Heart right ventricle (tissue), 16 donors: ENCODE measurements around the gene ACOT13. TPM values are rescaled to one million over a fixed set of nuclear protein-coding genes. Genes with fewer than 3 reads are reported as not detected.

Experiments used
- ATAC-seq, 8 donors: fragments of 200-7000 bp; cut with Tn5 transposase; one replicate each; pipeline ENCODE4 v1.9.1; 2020; ENCODE audit warnings: mild to moderate bottlenecking in 8 of 8, moderate library complexity in 8 of 8, moderate number of reproducible peaks in 1 of 8
- DNase-seq, 2 donors: peaks; one replicate each; pipeline ENCODE4 v3.0.0-alpha.2; 2020
- H3K27ac ChIP-seq, 10 donors: fragments of 200-600 bp; sonication (generic) in 2 of 10; one replicate each; pipeline versions ENCODE4 v1.5.0 to v1.8.0; 2020 to 2022; ENCODE audit warnings: mild to moderate bottlenecking in 3 of 10
- H3K27me3 ChIP-seq, 7 donors: fragments of 200-600 bp; one replicate each; pipeline ENCODE4 v1.8.0; 2021 to 2022; ENCODE audit warnings: mild to moderate bottlenecking in 2 of 7
- H3K36me3 ChIP-seq, 9 donors: fragments of 200-600 bp; sonication (generic) in 1 of 9; one replicate each; pipeline versions ENCODE4 v1.5.0 to v1.8.0; 2020 to 2022; ENCODE audit warnings: mild to moderate bottlenecking in 2 of 9
- H3K4me1 ChIP-seq, 9 donors: fragments of 200-600 bp; sonication (generic) in 1 of 9; one replicate each; pipeline versions ENCODE4 v1.5.0 to v1.8.0; 2020 to 2022; ENCODE audit warnings: mild to moderate bottlenecking in 4 of 9
- H3K4me3 ChIP-seq, 10 donors: fragments of 200-600 bp; sonication (generic) in 2 of 10; one replicate each; pipeline versions ENCODE4 v1.5.0 to v1.8.0; 2020 to 2022; ENCODE audit warnings: mild to moderate bottlenecking in 7 of 10, moderate library complexity in 2 of 10
- H3K9me3 ChIP-seq, 11 donors: fragments of 200-600 bp in 10 of 11; sonication (generic) in 2 of 11; one replicate each; pipeline versions ENCODE4 v1.5.0 to v1.8.0; 2013 to 2022; ENCODE audit warnings: mild to moderate bottlenecking in 2 of 11, control low read depth in 1 of 11, moderate library complexity in 1 of 11
- CTCF ChIP-seq, 9 donors: fragments of 200-600 bp; sonication (generic) in 2 of 9; IDR thresholded peaks; one replicate each; pipeline versions ENCODE4 v1.5.0 to v1.8.0; 2021 to 2022; ENCODE audit warnings: antibody characterized with exemption in 9 of 9, mild to moderate bottlenecking in 5 of 9, moderate library complexity in 1 of 9
- WGBS, 2 donors: extraction: QIAGEN DNeasy Blood & Tissue Kit; methylation state at CpG; one replicate each; pipeline ENCODE4 v1.1.7; 2013; ENCODE audit warnings: inconsistent platforms in 1 of 2; 5-methylcytosine and 5-hydroxymethylcytosine counted together
- intact Hi-C, 10 donors: fragments of 100-400 bp; cut with DNase I; formaldehyde crosslinking; loops; one replicate each; pipeline versions ENCODE4 v1.11.1 to v1.14.2; 2022
- polyA plus RNA-seq, 2 donors: library from polyadenylated mRNA; stranded (reverse); fragments of 200-250 nt; gene quantifications; one replicate each; pipeline ENCODE4 v1.2.3, GENCODE V29; 2013
- total RNA-seq, 10 donors: library from RNA; stranded (reverse); fragmentation: NEBNext Ultra II Directional in 3 of 10; extraction: Animal tissue kit (Norgen Biotek cat#: 25700) in 3 of 10; gene quantifications; one replicate each; pipeline versions ENCODE4 v1.2.1 to v1.2.4, GENCODE V29; 2021 to 2023
- donor health status: Arrhythmogenic right ventricular cardiomyopathy.
- donor health status: ischemic (EF 13 %, LVEDD 7.1; RV severe dilation, severe dysfunction).
- donor health status: healthy with polysubstance abuse.
- donor health status: DM: no; HTN: yes; CAD: no.
- donor health status: DM: no; HTN: no; CAD: no.
- donor health status: ischemic (EF 25% LVEDD 6.9; RV normal size, moderate dysfunction).
- donor health status: ischemic (EF 25% LVEDD 5.7; RV mildly dilated, moderate dysfunction).
- donor health status: healthy.
- donor health status: DM: yes; HTN: yes; CAD: no.
- donor health status: Ischemic cardiomyopathy.
- donor health status: ischemic (EF 35%, LVEDD 5.7; RV mildly dilated, moderate dysfunction).
- donor health status: nonischemic (EF 11% LVEDD 7.7; RV severe dilation, severe dysfunction).
- donor health status: DM: yes; HTN: yes; CAD: no.
- donor health status: PGD.
- donor health status: ischemic (EF 29% LVEDD 5.4; RV normal size, mild dysfunction).
- donor health status: nonischemic (EF 23%, LVEDD 6.1; RV moderate dilation, normal function).

ACOT13 gene
- total and polyA plus RNA-seq, 12 donors: 38.2 to 241 (median 56.1) TPM

- intact Hi-C loops: no loop called here
- no peaks in the 10 kb centered on the region for H3K27me3 ChIP-seq
- peaks cover 0 to 6% (median 4%) of the 10 kb centered on the region in 9 donors for H3K4me1 ChIP-seq
- no peak overlapping the region for H3K27ac ChIP-seq
- H3K9me3 ChIP-seq: no peaks in the 10 kb centered on the region
- ATAC-seq: no peak
- WGBS, 2 donors: 86 to 90% methylated on average over 7 of the region's 7 CpGs
- no peak overlapping the region for H3K4me3 ChIP-seq
- TF ChIP-seq CTCF (IDR thresholded peaks at IDR 0.05): no peak
- no peaks in the 10 kb centered on the region for H3K36me3 ChIP-seq
- no peak for DNase-seq
Measured at GRCh38 chr6:24680582-24680981, 13.7 kb downstream of the ACOT13 start.

- H3K36me3 ChIP-seq: peaks cover 0 to 18% (median 3%) of the 10 kb centered on the region in 9 donors
- no peaks in the 10 kb centered on the region for H3K9me3 ChIP-seq
- no peak overlapping the region for H3K4me3 ChIP-seq
- no peak for ATAC-seq
- DNase-seq: no peak
- intact Hi-C loops: no loop called here
- H3K27ac ChIP-seq: no peak overlapping the region
- no peaks in the 10 kb centered on the region for H3K27me3 ChIP-seq
- WGBS, 2 donors: 74 to 75% methylated on average over 12 of the region's 12 CpGs
- peaks cover 0 to 6% (median 4%) of the 10 kb centered on the region in 9 donors for H3K4me1 ChIP-seq
- no peak for TF ChIP-seq CTCF (IDR thresholded peaks at IDR 0.05)
Measured at GRCh38 chr6:24683297-24684296, 16.7 kb downstream of the ACOT13 start.

- no peak for TF ChIP-seq CTCF (IDR thresholded peaks at IDR 0.05)
- no peak for DNase-seq
- no peak for ATAC-seq
- peaks cover 0 to 14% (median 7%) of the 10 kb centered on the region in 9 donors for H3K4me1 ChIP-seq
- H3K27ac ChIP-seq: no peak overlapping the region
- peaks cover 0 to 18% (median 3%) of the 10 kb centered on the region in 9 donors for H3K36me3 ChIP-seq
- intact Hi-C loops: no loop called here
- H3K9me3 ChIP-seq: no peaks in the 10 kb centered on the region
- H3K4me3 ChIP-seq: no peak overlapping the region
- 92 to 100% methylated on average over 1 of the region's 1 CpG for WGBS, 2 donors
- H3K27me3 ChIP-seq: no peaks in the 10 kb centered on the region
Measured at GRCh38 chr6:24686408-24686807, 19.5 kb downstream of the ACOT13 start.

GRCh38 chr6:24686946-24687345, 20.1 kb downstream of the ACOT13 start:
- 94 to 96% methylated on average over 4 of the region's 4 CpGs for WGBS, 2 donors
- no peak for ATAC-seq
- Histone ChIP-seq H3K4me1 (peaks cover 0 to 20% (median 9%) of the 10 kb centered on the region in 9 donors), H3K27ac (no peak overlapping the region), H3K27me3 (no peaks in the 10 kb centered on the region), H3K36me3 (peaks cover 0 to 18% (median 3%) of the 10 kb centered on the region in 9 donors), H3K9me3 (no peaks in the 10 kb centered on the region), H3K4me3 (no peak overlapping the region)
- no peak for DNase-seq
- no peak for TF ChIP-seq CTCF (IDR thresholded peaks at IDR 0.05)
- intact Hi-C loops: no loop called here
